ENCODE measurements around the gene SRP68. TPM values are rescaled to one million over a fixed set of nuclear protein-coding genes. Genes with fewer than 3 reads are reported as not detected.
"Not testable (repeated sequence)": the region's sequence is repeated elsewhere in the genome, so short reads cannot be mapped to it uniquely, and the experiment has no call there.

SRP68 gene
- total RNA-seq, 1 donor from 2014 or later: 45.7 TPM

GRCh38 chr17:76079535-76079955 lies 7.2 kb upstream of the SRP68 start:
- no peak for TF ChIP-seq CTCF (IDR thresholded peaks at IDR 0.05; ENCODE audit: insufficient read depth, low read length, poor library complexity, severe bottlenecking)
- Histone ChIP-seq H3K36me3 (ENCODE audit: control insufficient read depth, insufficient read depth, low read length) (no peaks in the 10 kb centered on the region), H3K4me3 (ENCODE audit: low read depth, low read length) (no peak overlapping the region), H3K27me3 (ENCODE audit: control insufficient read depth, insufficient read depth, low read length) (peaks cover 70% of the 10 kb centered on the region)
- DNase-seq (ENCODE audit: low read depth): no peak

GRCh38 chr17:76078860-76079534 lies 6.7 kb upstream of the SRP68 start, which contains the start of gene ZACN:
Gene ZACN (plus strand): TSS chr17:76079182. CDS start chr17:76079265, 83 bp downstream.
- no peak for DNase-seq (ENCODE audit: low read depth)
- Histone ChIP-seq H3K4me3 (ENCODE audit: low read depth, low read length) (no peak within 1 kb of the TSS), H3K36me3 (ENCODE audit: control insufficient read depth, insufficient read depth, low read length) (no peaks in the 10 kb centered on the region), H3K27me3 (ENCODE audit: control insufficient read depth, insufficient read depth, low read length) (peaks cover 76% of the 10 kb centered on the region)
- no peak for TF ChIP-seq CTCF (IDR thresholded peaks at IDR 0.05; ENCODE audit: insufficient read depth, low read length, poor library complexity, severe bottlenecking)

- peaks cover 82% of the 10 kb centered on the region for H3K27me3 ChIP-seq (ENCODE audit: control insufficient read depth, insufficient read depth, low read length)
- H3K36me3 ChIP-seq (ENCODE audit: control insufficient read depth, insufficient read depth, low read length); H3K4me3 ChIP-seq (ENCODE audit: low read depth, low read length); DNase-seq (ENCODE audit: low read depth): not testable (repeated sequence)
Observed at GRCh38 chr17:76078370-76078769, 6.1 kb upstream of the SRP68 start.

GRCh38 chr17:76077584-76078110 lies 5.3 kb upstream of the SRP68 start:
- no peak for TF ChIP-seq CTCF (IDR thresholded peaks at IDR 0.05; ENCODE audit: insufficient read depth, low read length, poor library complexity, severe bottlenecking)
- no peak for DNase-seq (ENCODE audit: low read depth)
- Histone ChIP-seq H3K36me3 (ENCODE audit: control insufficient read depth, insufficient read depth, low read length) (no peaks in the 10 kb centered on the region), H3K4me3 (ENCODE audit: low read depth, low read length) (no peak overlapping the region), H3K27me3 (ENCODE audit: control insufficient read depth, insufficient read depth, low read length) (peaks cover 82% of the 10 kb centered on the region)

GRCh38 chr17:76076765-76077583 lies 4.7 kb upstream of the SRP68 start:
- H3K36me3 ChIP-seq (ENCODE audit: control insufficient read depth, insufficient read depth, low read length): no peaks in the 10 kb centered on the region
- DNase-seq (ENCODE audit: low read depth): no peak
- peaks cover 82% of the 10 kb centered on the region for H3K27me3 ChIP-seq (ENCODE audit: control insufficient read depth, insufficient read depth, low read length)
- no peak overlapping the region for H3K4me3 ChIP-seq (ENCODE audit: low read depth, low read length)
- no peak for TF ChIP-seq CTCF (IDR thresholded peaks at IDR 0.05; ENCODE audit: insufficient read depth, low read length, poor library complexity, severe bottlenecking)

- H3K4me3 ChIP-seq (ENCODE audit: low read depth, low read length): no peak overlapping the region
- DNase-seq (ENCODE audit: low read depth): no peak
- peaks cover 78% of the 10 kb centered on the region for H3K27me3 ChIP-seq (ENCODE audit: control insufficient read depth, insufficient read depth, low read length)
- TF ChIP-seq CTCF (IDR thresholded peaks at IDR 0.05; ENCODE audit: insufficient read depth, low read length, poor library complexity, severe bottlenecking): no peak
- H3K36me3 ChIP-seq (ENCODE audit: control insufficient read depth, insufficient read depth, low read length): no peaks in the 10 kb centered on the region
Observed at GRCh38 chr17:76076146-76076764, 3.9 kb upstream of the SRP68 start.

Measured in kidney epithelial cell (primary cell).